GM23338 (cell line): Measurements from ENCODE around the gene FUNDC2. TPM values are rescaled to one million over a fixed set of nuclear protein-coding genes. Genes with fewer than 3 reads are reported as not detected.

Experiments
- EZH2 ChIP-seq: fragments of 200-600 bp; sonication (generic); IDR thresholded peaks from one replicate; pipeline ENCODE4 v1.8.0; 2017; ENCODE audit warnings: antibody characterized with exemption, mild to moderate bottlenecking, low read depth; ENCODE audit not compliant: unreplicated experiment
- EZH2phosphoT487 ChIP-seq: fragments of 200-600 bp; sonication (generic); IDR thresholded peaks from one replicate; pipeline ENCODE4 v1.8.1; 2018; ENCODE audit warnings: antibody characterized with exemption; ENCODE audit not compliant: unreplicated experiment
- JUNB ChIP-seq: IDR thresholded peaks from one replicate; pipeline ENCODE4 v1.6.1; 2016; ENCODE audit warnings: antibody characterized with exemption; ENCODE audit not compliant: unreplicated experiment
- POLR2AphosphoS5 ChIP-seq: IDR thresholded peaks from 2 replicates; pipeline ENCODE4 v1.6.1; 2016; ENCODE audit warnings: antibody characterized with exemption, low read depth
- REST ChIP-seq: IDR thresholded peaks from one replicate; pipeline ENCODE4 v1.6.1; 2018; ENCODE audit warnings: antibody characterized with exemption; ENCODE audit not compliant: unreplicated experiment
- STAT1 ChIP-seq: IDR thresholded peaks from one replicate; pipeline ENCODE4 v1.6.1; 2016; ENCODE audit warnings: antibody characterized with exemption; ENCODE audit not compliant: unreplicated experiment
- ZNF114 ChIP-seq: fragments of 250-450 bp; sonication (Bioruptor Pico); IDR thresholded peaks from 2 replicates; pipeline ENCODE4 v1.5.0; 2020; ENCODE audit warnings: mild to moderate bottlenecking, moderate library complexity
- ZNF331 ChIP-seq: fragments of 250-450 bp; sonication (Bioruptor Pico); IDR thresholded peaks from 2 replicates; pipeline ENCODE4 v1.5.0; 2020; ENCODE audit warnings: low read depth, mild to moderate bottlenecking, moderate library complexity
- polyA plus RNA-seq: library from polyadenylated mRNA; unstranded; fragments of >200 nt; fragmentation: Nextera tagmentation; extraction: Ambion mirVana; gene quantifications from 2 replicates; pipeline ENCODE4 v1.2.1, GENCODE V29; 2016
- total RNA-seq: library from RNA; depleted of rRNA; stranded (reverse); fragments of >200 nt; shearing (Covaris generic); gene quantifications from 2 replicates; pipeline ENCODE4 v1.2.3, GENCODE V29; 2014
- TF ChIP-seq, protein P1 (sequence below): fragments of 250-450 bp; sonication (Bioruptor Pico); IDR thresholded peaks from 2 replicates; pipeline ENCODE4 v1.5.0; 2020; ENCODE audit warnings: mild to moderate bottlenecking, moderate library complexity

The FUNDC2 gene
- total and polyA plus RNA-seq, 2 experiments from 2014 or later, result 28.6 to 58.5 TPM

- TF ChIP-seq, protein P1, sequence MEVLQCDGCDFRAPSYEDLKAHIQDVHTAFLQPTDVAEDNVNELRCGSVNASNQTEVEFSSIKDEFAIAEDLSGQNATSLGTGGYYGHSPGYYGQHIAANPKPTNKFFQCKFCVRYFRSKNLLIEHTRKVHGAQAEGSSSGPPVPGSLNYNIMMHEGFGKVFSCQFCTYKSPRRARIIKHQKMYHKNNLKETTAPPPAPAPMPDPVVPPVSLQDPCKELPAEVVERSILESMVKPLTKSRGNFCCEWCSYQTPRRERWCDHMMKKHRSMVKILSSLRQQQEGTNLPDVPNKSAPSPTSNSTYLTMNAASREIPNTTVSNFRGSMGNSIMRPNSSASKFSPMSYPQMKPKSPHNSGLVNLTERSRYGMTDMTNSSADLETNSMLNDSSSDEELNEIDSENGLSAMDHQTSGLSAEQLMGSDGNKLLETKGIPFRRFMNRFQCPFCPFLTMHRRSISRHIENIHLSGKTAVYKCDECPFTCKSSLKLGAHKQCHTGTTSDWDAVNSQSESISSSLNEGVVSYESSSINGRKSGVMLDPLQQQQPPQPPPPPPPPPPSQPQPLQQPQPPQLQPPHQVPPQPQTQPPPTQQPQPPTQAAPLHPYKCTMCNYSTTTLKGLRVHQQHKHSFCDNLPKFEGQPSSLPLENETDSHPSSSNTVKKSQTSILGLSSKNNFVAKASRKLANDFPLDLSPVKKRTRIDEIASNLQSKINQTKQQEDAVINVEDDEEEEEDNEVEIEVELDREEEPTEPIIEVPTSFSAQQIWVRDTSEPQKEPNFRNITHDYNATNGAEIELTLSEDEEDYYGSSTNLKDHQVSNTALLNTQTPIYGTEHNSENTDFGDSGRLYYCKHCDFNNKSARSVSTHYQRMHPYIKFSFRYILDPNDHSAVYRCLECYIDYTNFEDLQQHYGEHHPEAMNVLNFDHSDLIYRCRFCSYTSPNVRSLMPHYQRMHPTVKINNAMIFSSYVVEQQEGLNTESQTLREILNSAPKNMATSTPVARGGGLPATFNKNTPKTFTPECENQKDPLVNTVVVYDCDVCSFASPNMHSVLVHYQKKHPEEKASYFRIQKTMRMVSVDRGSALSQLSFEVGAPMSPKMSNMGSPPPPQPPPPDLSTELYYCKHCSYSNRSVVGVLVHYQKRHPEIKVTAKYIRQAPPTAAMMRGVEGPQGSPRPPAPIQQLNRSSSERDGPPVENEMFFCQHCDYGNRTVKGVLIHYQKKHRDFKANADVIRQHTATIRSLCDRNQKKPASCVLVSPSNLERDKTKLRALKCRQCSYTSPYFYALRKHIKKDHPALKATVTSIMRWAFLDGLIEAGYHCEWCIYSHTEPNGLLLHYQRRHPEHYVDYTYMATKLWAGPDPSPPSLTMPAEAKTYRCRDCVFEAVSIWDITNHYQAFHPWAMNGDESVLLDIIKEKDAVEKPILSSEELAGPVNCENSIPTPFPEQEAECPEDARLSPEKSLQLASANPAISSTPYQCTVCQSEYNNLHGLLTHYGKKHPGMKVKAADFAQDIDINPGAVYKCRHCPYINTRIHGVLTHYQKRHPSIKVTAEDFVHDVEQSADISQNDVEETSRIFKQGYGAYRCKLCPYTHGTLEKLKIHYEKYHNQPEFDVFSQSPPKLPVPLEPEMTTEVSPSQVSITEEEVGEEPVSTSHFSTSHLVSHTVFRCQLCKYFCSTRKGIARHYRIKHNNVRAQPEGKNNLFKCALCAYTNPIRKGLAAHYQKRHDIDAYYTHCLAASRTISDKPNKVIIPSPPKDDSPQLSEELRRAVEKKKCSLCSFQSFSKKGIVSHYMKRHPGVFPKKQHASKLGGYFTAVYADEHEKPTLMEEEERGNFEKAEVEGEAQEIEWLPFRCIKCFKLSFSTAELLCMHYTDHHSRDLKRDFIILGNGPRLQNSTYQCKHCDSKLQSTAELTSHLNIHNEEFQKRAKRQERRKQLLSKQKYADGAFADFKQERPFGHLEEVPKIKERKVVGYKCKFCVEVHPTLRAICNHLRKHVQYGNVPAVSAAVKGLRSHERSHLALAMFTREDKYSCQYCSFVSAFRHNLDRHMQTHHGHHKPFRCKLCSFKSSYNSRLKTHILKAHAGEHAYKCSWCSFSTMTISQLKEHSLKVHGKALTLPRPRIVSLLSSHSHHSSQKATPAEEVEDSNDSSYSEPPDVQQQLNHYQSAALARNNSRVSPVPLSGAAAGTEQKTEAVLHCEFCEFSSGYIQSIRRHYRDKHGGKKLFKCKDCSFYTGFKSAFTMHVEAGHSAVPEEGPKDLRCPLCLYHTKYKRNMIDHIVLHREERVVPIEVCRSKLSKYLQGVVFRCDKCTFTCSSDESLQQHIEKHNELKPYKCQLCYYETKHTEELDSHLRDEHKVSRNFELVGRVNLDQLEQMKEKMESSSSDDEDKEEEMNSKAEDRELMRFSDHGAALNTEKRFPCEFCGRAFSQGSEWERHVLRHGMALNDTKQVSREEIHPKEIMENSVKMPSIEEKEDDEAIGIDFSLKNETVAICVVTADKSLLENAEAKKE, result no peak
- no peak for TF ChIP-seq STAT1
- TF ChIP-seq REST, result no peak
- TF ChIP-seq EZH2, result no peak
- no peak for TF ChIP-seq POLR2AphosphoS5
- no peak for TF ChIP-seq EZH2phosphoT487
- TF ChIP-seq JUNB, result no peak
- no peak for TF ChIP-seq ZNF114
- no peak for TF ChIP-seq ZNF331
Observed at GRCh38 chrX:154991039-154991438, 35.6 kb upstream of the FUNDC2 start (continued).
